Activated effector memory CD4-positive, alpha-beta T cell treated with Interleukin-2 at 50 U/mL for 16 hours (primary cell): ENCODE data around the gene MACROD2.

Source experiments
- DNase-seq: peaks from one replicate; pipeline ENCODE4 v3.0.0-alpha.2; 2020

MACROD2 gene

GRCh38 chr20:15256676-15257568 is 1261.6 kb downstream of the MACROD2 start:
- no peak for DNase-seq

- no peak for DNase-seq
Measured at GRCh38 chr20:15257569-15257870, 1262.2 kb downstream of the MACROD2 start.

GRCh38 chr20:15265581-15266309 is 1270.4 kb downstream of the MACROD2 start:
- no peak for DNase-seq

GRCh38 chr20:15267935-15268334 is 1272.6 kb downstream of the MACROD2 start:
- DNase-seq = no peak

- no peak for DNase-seq
Measured at GRCh38 chr20:15278041-15278440, 1282.7 kb downstream of the MACROD2 start.

GRCh38 chr20:15287329-15287728 is 1292.0 kb downstream of the MACROD2 start:
- no peak for DNase-seq

GRCh38 chr20:15288106-15288505 is 1292.8 kb downstream of the MACROD2 start:
- no peak for DNase-seq

GRCh38 chr20:15289337-15289736 is 1294.0 kb downstream of the MACROD2 start:
- DNase-seq = no peak

GRCh38 chr20:15292405-15292804 is 1297.1 kb downstream of the MACROD2 start:
- no peak for DNase-seq

- DNase-seq = no peak
Measured at GRCh38 chr20:15296422-15296821, 1301.1 kb downstream of the MACROD2 start.

- no peak for DNase-seq
Measured at GRCh38 chr20:15297059-15297875, 1302.0 kb downstream of the MACROD2 start.

GRCh38 chr20:15302075-15302474 is 1306.8 kb downstream of the MACROD2 start:
- no peak for DNase-seq

- DNase-seq = no peak
Measured at GRCh38 chr20:15310361-15310760, 1315.0 kb downstream of the MACROD2 start.

- no peak for DNase-seq
Measured at GRCh38 chr20:15316556-15316955, 1321.2 kb downstream of the MACROD2 start.

- DNase-seq = no peak
Measured at GRCh38 chr20:15317546-15318232, 1322.4 kb downstream of the MACROD2 start.

GRCh38 chr20:15318682-15319081 is 1323.4 kb downstream of the MACROD2 start:
- DNase-seq = no peak

GRCh38 chr20:15319439-15319838 is 1324.1 kb downstream of the MACROD2 start:
- no peak for DNase-seq

- no peak for DNase-seq
Measured at GRCh38 chr20:15320941-15321340, 1325.6 kb downstream of the MACROD2 start.

GRCh38 chr20:15327123-15327522 is 1331.8 kb downstream of the MACROD2 start:
- DNase-seq = no peak

- DNase-seq = no peak
Measured at GRCh38 chr20:15328084-15328483, 1332.8 kb downstream of the MACROD2 start.

- no peak for DNase-seq
Measured at GRCh38 chr20:15332711-15333160, 1337.4 kb downstream of the MACROD2 start.

GRCh38 chr20:15333170-15333569 is 1337.9 kb downstream of the MACROD2 start:
- no peak for DNase-seq

- DNase-seq = no peak
Measured at GRCh38 chr20:15336011-15336410, 1340.7 kb downstream of the MACROD2 start.
